GM13977 (cell line): ENCODE measurements around the gene DNAJC3.
"Not testable (repeated sequence)": the region's sequence is repeated elsewhere in the genome, so short reads cannot be mapped to it uniquely, and the experiment has no call there.

ENCODE experiments used
- DNase-seq: peaks from one replicate; pipeline ENCODE4 v3.0.0; 2012; ENCODE audit warnings: low spot score
- in situ Hi-C: fragments of 300-500 bp; cut with MboI; formaldehyde crosslinking; loops from one replicate; pipeline ENCODE4 v1.12.0; 2022; ENCODE audit warnings: low sequenced_read_pairs, low pct_unique_long_range_greater_than_20kb, mixed read lengths, inconsistent platforms; ENCODE audit not compliant: unreplicated experiment
- TF ChIP-seq, protein P1 (sequence below): IDR thresholded peaks from 2 replicates; pipeline ENCODE4 v1.5.1; 2012; ENCODE audit warnings: mild to moderate bottlenecking, control low read depth; ENCODE audit not compliant: insufficient read depth; ENCODE audit errors: extremely low read depth, missing control alignments

DNAJC3 gene

DNA sequence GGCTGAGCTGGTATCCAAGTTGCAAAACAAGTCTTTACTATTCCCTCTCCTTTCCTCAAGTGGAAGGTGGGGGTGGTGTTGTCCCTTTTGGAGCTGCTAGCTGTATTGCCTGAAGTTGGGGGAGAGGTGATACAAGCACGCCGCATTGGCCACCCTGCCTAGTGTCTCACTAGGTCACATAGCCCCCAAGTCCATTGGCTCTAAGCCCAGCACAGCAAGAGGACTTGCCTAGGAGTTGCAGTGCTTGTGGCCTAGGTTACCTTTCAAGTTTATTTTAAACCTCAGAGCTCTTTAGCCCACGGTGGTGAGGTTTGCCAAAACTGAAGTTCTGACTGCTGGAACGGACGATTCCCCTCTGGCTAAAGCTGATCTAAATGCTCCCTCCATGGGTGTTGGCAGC is 5.3 kb upstream of the DNAJC3 start:
- DNase-seq, result no peak
- in situ Hi-C loops, result no loop called here
- TF ChIP-seq, protein P1, sequence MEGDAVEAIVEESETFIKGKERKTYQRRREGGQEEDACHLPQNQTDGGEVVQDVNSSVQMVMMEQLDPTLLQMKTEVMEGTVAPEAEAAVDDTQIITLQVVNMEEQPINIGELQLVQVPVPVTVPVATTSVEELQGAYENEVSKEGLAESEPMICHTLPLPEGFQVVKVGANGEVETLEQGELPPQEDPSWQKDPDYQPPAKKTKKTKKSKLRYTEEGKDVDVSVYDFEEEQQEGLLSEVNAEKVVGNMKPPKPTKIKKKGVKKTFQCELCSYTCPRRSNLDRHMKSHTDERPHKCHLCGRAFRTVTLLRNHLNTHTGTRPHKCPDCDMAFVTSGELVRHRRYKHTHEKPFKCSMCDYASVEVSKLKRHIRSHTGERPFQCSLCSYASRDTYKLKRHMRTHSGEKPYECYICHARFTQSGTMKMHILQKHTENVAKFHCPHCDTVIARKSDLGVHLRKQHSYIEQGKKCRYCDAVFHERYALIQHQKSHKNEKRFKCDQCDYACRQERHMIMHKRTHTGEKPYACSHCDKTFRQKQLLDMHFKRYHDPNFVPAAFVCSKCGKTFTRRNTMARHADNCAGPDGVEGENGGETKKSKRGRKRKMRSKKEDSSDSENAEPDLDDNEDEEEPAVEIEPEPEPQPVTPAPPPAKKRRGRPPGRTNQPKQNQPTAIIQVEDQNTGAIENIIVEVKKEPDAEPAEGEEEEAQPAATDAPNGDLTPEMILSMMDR, result no peak

DNA sequence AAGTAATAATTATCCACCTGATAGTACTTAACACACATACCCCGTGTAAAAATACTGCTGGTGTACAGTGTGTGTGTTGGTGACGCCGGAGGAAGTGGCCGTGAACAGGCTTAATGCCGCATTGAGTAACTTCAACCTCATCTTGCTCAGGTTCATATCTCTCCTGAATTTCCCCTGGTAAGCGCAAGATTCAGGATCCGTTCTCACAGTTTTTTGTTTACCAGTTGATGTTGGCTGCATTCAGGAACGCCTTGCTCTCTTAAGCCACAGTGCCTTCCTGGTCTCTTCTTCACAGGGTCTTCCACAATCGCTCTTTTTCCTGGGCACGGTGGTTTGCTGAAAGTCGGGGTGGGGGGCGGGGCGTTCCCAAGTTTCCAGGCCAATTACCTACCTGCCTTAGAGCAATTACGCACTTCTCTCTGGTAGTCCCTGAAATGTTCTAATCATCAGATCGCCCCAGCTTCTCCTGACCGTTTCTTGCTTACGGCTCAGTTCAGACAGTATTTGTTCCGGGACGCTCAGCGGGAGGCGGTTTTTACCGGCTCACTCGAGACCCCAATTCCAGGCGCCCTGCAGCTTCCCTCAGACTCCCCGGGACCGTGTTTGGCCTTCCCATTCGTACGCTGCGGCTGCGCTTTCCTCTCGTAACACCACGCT is 706 bp upstream of the DNAJC3 start:
- TF ChIP-seq, protein P1, result no peak
- in situ Hi-C loops, result no loop called here
- DNase-seq, result no peak

DNA sequence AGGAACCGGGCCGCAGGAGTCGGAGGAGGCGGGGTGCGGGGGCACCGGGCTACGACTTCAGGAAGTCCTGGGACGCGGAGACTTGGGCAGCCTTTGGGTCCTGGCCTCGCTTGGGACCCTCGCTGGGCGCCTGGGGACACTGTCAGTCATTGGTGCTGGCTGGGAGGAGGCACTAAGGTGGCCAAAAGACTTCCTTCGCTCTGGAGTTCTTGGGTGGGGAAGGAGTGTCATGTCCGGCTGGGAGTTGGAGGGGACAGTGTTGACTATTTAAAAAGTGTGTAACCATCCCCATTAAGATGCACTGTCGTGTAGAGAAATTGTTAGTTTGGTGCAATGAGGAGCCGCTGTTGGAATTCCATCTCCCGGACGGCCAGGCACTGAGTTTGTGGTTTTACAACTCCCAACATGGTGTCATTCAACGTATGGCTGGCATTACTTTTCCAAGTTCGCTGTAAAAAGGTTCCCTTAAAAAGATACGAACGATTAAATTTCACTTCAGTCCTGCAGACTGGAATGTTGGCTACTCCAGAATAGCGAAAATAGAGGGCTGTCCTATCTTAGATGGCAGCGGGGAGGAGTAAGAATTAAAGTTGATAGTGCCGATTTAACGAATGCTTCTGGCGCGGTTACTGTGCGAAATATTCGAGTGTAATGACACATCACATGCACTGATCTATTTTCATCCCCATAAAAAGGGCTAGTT is 776 bp downstream of the DNAJC3 start:
- TF ChIP-seq, protein P1, result no peak

DNA sequence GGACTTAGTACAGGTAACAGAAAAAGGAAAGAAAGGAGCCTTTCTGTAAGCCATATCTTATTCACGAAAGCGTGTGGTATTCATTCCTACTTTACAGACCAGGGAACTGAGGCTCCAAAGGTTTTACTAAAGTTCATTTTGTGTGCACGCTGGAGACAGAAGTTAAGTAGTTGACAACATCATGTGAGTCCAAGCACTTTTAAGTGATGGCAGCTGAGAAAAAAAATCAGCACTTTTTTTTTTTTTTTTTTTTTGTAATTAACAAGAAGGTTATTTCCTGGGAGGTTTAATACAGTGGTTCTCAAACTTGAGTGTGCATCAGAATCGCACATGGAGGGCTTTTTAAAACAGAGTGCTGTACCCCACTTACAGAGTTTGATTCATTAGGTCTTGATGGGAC is 2.0 kb downstream of the DNAJC3 start:
- DNase-seq, result no peak
- in situ Hi-C loops, result no loop called here
- TF ChIP-seq, protein P1, result no peak

More for the DNA sequence above, 776 bp downstream of the DNAJC3 start:
- in situ Hi-C loops, result no loop called here
- no peak for DNase-seq

DNA sequence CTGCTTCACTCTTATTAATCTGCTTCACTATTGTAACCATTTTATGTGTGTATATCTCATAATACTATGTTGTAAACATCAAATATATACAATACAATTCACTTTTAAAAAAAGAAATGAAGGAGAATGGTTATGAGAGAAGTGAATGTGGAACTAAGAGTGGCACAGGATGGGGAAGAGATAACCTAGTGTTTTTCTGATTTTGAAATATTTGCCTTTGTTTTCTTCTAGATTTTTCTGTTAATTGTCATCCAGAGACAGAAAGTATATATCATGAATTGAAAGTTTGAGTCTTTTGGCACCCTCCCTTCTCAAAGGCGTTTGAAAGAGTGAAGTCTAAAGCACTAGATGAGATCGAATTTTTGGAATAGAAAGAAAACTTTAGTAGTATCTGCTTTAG is 2.8 kb downstream of the DNAJC3 start:
- TF ChIP-seq, protein P1, result no peak
- DNase-seq, result no peak
- in situ Hi-C loops, result no loop called here

DNA sequence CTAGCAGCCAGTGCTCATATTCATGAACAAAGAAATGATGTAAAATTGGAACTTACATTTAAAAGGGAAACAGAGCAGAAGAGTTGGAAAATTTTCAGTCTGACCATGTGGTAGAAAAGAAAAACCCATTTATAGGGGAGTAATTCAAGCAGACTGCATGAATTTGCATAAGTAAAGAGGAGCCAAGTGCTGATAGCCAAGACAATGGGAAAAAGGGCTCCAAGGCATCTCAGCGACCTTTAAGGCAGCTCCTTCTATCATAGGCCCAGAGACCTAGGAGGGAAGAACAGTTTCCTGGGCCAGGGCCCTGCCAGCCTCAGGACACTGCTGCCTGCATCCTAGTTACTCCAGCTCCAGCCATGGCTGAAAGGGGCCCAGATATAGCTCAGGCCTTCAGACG is 7.5 kb downstream of the DNAJC3 start:
- in situ Hi-C loops, result no loop called here
- DNase-seq, result peak; percentile 0
- TF ChIP-seq, protein P1, result no peak

DNA sequence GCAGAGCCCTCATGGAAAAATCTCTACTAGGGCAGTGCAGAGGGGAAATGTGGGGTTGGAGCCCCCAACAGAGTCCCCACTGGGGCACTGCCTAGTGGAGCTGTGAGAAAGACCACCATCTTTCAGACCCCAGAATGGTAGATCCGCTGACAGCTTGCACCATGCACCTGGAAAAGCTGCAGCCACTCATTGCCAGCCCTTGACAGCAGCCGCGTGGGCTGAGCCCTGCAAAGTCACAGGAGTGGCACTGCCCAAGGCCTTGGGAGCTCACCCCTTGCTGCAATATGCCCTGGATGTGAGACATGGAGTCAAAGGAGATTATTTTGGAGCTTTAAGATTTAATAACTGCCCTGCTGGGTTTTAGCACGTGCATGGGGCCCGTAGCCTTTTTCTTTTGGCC is 8.0 kb downstream of the DNAJC3 start:
- in situ Hi-C loops, DNase-seq: not testable (repeated sequence)
